GM12878 (cell line): ENCODE results near the gene CEP78.

ENCODE experiments used
- ELK1 ChIP-seq: IDR thresholded peaks from 2 replicates; pipeline ENCODE4 v1.6.1; 2012; ENCODE audit warnings: low read depth, low read length, improper control_type of control experiment
- HDGF ChIP-seq: fragments of 450-650 bp; IDR thresholded peaks from 2 replicates; pipeline ENCODE4 v1.6.1; 2016; ENCODE audit warnings: antibody characterized with exemption
- RAD21 ChIP-seq: IDR thresholded peaks from 2 replicates; pipeline ENCODE4 v1.6.1; 2011; ENCODE audit warnings: mild to moderate bottlenecking, low read depth, low read length, moderate library complexity; ENCODE audit not compliant: insufficient read depth
- SMC3 ChIP-seq: IDR thresholded peaks from 2 replicates; pipeline ENCODE4 v1.6.1; 2011; ENCODE audit warnings: low read length, improper control_type of control experiment, borderline replicate concordance
- SREBF1 ChIP-seq: IDR thresholded peaks from 2 replicates; pipeline ENCODE4 v1.6.1; 2012; ENCODE audit warnings: mild to moderate bottlenecking, low read length

GRCh38 chr9:78303377-78304062 is 67.6 kb downstream of the CEP78 start:
- TF ChIP-seq SMC3 (no peak), RAD21 (no peak), HDGF (no peak), ELK1 (no peak), SREBF1 (no peak)
